ENCODE results near the gene SH3BGR. TPM values are rescaled to one million over a fixed set of nuclear protein-coding genes. Genes with fewer than 3 reads are reported as not detected.

Gene SH3BGR
- total and polyA plus RNA-seq, 4 donors = 0.33 to 5.4 (median 2.0) TPM

DNA sequence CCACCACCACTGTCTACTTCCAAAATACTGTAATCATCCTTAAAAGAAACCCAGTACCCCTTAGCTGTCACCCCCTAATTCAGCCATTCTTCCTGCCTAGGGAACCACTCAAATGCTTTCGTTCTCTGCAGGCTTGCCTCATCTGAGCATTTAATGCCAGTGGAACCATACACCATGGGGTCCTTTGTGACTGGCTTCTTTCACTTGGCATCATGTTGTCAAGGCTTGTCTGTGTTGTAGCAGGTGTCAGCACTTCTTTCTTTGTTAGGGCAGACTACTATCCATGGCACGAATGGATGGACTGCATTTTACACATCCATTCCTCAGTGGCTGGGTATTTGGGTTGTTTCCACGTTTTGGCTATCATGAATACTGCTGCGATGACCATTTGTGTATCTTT is 28.5 kb downstream of the SH3BGR start:
- no peaks in the 10 kb centered on the region for H3K9me3 ChIP-seq (ENCODE audit: control insufficient read depth in 4 of 4, low read length in 3 of 4)
- H3K4me3 ChIP-seq (ENCODE audit: low read depth in 1 of 3, low read length in 3 of 3) = no peak overlapping the region
- 94% methylated on average over 4 of the region's 4 CpGs for WGBS
- no peaks in the 10 kb centered on the region for H3K36me3 ChIP-seq (ENCODE audit: control insufficient read depth in 4 of 4, insufficient read depth in 3 of 4, low read depth in 1 of 4, low read length in 3 of 4)
- no peak for DNase-seq (ENCODE audit: low spot score)
- no peaks in the 10 kb centered on the region for H3K27me3 ChIP-seq (ENCODE audit: control insufficient read depth in 4 of 4, insufficient read depth in 4 of 4, low read length in 3 of 4)
- H3K4me1 ChIP-seq (ENCODE audit: control insufficient read depth in 4 of 4, insufficient read depth in 4 of 4, low read length in 3 of 4) = no peaks in the 10 kb centered on the region
- TF ChIP-seq, protein P1, sequence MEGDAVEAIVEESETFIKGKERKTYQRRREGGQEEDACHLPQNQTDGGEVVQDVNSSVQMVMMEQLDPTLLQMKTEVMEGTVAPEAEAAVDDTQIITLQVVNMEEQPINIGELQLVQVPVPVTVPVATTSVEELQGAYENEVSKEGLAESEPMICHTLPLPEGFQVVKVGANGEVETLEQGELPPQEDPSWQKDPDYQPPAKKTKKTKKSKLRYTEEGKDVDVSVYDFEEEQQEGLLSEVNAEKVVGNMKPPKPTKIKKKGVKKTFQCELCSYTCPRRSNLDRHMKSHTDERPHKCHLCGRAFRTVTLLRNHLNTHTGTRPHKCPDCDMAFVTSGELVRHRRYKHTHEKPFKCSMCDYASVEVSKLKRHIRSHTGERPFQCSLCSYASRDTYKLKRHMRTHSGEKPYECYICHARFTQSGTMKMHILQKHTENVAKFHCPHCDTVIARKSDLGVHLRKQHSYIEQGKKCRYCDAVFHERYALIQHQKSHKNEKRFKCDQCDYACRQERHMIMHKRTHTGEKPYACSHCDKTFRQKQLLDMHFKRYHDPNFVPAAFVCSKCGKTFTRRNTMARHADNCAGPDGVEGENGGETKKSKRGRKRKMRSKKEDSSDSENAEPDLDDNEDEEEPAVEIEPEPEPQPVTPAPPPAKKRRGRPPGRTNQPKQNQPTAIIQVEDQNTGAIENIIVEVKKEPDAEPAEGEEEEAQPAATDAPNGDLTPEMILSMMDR (IDR thresholded peaks at IDR 0.05; ENCODE audit: low read depth, low read length, missing input control) = no peak
- TF ChIP-seq FOXA1 (IDR thresholded peaks at IDR 0.05) (no peak), EGR1 (IDR thresholded peaks at IDR 0.05; ENCODE audit: low read depth in 2 of 2) (no peak), SP1 (IDR thresholded peaks at IDR 0.05) (no peak)
- no peak overlapping the region for H3K27ac ChIP-seq (ENCODE audit: low read depth in 1 of 2, low read length in 2 of 2)
- no peak overlapping the region for H3K9ac ChIP-seq (ENCODE audit: low read depth in 1 of 2, low read length in 2 of 2)

DNA sequence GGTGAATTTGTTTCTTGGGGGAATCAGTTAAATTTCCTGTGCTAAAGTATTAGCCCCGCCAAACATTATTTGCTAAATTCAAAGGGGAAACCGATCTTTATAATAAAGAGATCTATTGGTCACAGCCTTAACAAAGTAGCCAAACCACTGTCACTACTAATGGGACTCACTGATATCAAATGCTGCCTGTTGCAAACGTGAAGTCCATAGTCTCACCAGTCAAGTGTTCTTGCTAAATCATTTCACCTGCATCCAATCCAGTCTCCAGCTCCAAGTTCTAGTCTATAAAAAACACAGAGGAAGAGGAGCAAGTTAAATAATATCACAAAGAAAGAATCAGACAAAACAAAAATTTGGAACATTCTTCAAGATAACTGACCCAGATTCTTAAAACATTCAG is 30.1 kb downstream of the SH3BGR start:
- H3K9me3 ChIP-seq (ENCODE audit: control insufficient read depth in 4 of 4, low read length in 3 of 4) = no peaks in the 10 kb centered on the region
- no peaks in the 10 kb centered on the region for H3K4me1 ChIP-seq (ENCODE audit: control insufficient read depth in 4 of 4, insufficient read depth in 4 of 4, low read length in 3 of 4)
- no peak for TF ChIP-seq FOXA2 (IDR thresholded peaks at IDR 0.05)
- TF ChIP-seq, protein P2, sequence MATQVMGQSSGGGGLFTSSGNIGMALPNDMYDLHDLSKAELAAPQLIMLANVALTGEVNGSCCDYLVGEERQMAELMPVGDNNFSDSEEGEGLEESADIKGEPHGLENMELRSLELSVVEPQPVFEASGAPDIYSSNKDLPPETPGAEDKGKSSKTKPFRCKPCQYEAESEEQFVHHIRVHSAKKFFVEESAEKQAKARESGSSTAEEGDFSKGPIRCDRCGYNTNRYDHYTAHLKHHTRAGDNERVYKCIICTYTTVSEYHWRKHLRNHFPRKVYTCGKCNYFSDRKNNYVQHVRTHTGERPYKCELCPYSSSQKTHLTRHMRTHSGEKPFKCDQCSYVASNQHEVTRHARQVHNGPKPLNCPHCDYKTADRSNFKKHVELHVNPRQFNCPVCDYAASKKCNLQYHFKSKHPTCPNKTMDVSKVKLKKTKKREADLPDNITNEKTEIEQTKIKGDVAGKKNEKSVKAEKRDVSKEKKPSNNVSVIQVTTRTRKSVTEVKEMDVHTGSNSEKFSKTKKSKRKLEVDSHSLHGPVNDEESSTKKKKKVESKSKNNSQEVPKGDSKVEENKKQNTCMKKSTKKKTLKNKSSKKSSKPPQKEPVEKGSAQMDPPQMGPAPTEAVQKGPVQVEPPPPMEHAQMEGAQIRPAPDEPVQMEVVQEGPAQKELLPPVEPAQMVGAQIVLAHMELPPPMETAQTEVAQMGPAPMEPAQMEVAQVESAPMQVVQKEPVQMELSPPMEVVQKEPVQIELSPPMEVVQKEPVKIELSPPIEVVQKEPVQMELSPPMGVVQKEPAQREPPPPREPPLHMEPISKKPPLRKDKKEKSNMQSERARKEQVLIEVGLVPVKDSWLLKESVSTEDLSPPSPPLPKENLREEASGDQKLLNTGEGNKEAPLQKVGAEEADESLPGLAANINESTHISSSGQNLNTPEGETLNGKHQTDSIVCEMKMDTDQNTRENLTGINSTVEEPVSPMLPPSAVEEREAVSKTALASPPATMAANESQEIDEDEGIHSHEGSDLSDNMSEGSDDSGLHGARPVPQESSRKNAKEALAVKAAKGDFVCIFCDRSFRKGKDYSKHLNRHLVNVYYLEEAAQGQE (IDR thresholded peaks at IDR 0.05) = no peak
- TF ChIP-seq RXRA (IDR thresholded peaks at IDR 0.05) = no peak
- TF ChIP-seq, protein P3, sequence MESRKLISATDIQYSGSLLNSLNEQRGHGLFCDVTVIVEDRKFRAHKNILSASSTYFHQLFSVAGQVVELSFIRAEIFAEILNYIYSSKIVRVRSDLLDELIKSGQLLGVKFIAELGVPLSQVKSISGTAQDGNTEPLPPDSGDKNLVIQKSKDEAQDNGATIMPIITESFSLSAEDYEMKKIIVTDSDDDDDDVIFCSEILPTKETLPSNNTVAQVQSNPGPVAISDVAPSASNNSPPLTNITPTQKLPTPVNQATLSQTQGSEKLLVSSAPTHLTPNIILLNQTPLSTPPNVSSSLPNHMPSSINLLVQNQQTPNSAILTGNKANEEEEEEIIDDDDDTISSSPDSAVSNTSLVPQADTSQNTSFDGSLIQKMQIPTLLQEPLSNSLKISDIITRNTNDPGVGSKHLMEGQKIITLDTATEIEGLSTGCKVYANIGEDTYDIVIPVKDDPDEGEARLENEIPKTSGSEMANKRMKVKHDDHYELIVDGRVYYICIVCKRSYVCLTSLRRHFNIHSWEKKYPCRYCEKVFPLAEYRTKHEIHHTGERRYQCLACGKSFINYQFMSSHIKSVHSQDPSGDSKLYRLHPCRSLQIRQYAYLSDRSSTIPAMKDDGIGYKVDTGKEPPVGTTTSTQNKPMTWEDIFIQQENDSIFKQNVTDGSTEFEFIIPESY (IDR thresholded peaks at IDR 0.05) = no peak
- no peak for TF ChIP-seq JUND (IDR thresholded peaks at IDR 0.05)
- TF ChIP-seq, protein P4, sequence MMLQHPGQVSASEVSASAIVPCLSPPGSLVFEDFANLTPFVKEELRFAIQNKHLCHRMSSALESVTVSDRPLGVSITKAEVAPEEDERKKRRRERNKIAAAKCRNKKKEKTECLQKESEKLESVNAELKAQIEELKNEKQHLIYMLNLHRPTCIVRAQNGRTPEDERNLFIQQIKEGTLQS (IDR thresholded peaks at IDR 0.05) = no peak
- TF ChIP-seq TAF1 (conservative IDR thresholded peaks at IDR 0.05) = no peak
- no peak for TF ChIP-seq YY1 (IDR thresholded peaks at IDR 0.05)
- no peak overlapping the region for H3K4me3 ChIP-seq (ENCODE audit: low read depth in 1 of 3, low read length in 3 of 3)
- no peak overlapping the region for H3K27ac ChIP-seq (ENCODE audit: low read depth in 1 of 2, low read length in 2 of 2)
- no peaks in the 10 kb centered on the region for H3K36me3 ChIP-seq (ENCODE audit: control insufficient read depth in 4 of 4, insufficient read depth in 3 of 4, low read depth in 1 of 4, low read length in 3 of 4)
- DNase-seq (ENCODE audit: low spot score) = no peak
- 88% methylated on average over 3 of the region's 3 CpGs for WGBS
- H3K27me3 ChIP-seq (ENCODE audit: control insufficient read depth in 4 of 4, insufficient read depth in 4 of 4, low read length in 3 of 4) = no peaks in the 10 kb centered on the region
- no peak overlapping the region for H3K9ac ChIP-seq (ENCODE audit: low read depth in 1 of 2, low read length in 2 of 2)

Measured in liver (tissue), 9 donors.